ENCODE results near the gene DLG2.
"Not testable (repeated sequence)": the region's sequence is repeated elsewhere in the genome, so short reads cannot be mapped to it uniquely, and the experiment has no call there.

The DLG2 gene

GRCh38 chr11:84884836-84885235 is 742.3 kb downstream of the DLG2 start:
- no peak for DNase-seq

- DNase-seq = no peak
These were observed 745.1 kb downstream of the DLG2 start for GRCh38 chr11:84882056-84882455.

- no peak for DNase-seq
These were observed 756.0 kb downstream of the DLG2 start for GRCh38 chr11:84871116-84871515.

- DNase-seq = no peak
These were observed 756.7 kb downstream of the DLG2 start for GRCh38 chr11:84870486-84870885.

- DNase-seq = no peak
These were observed 760.2 kb downstream of the DLG2 start for GRCh38 chr11:84866922-84867321.

GRCh38 chr11:84865791-84866535 is 761.2 kb downstream of the DLG2 start:
- DNase-seq = no peak

GRCh38 chr11:84865257-84865656 is 761.9 kb downstream of the DLG2 start:
- no peak for DNase-seq

- no peak for DNase-seq
These were observed 769.4 kb downstream of the DLG2 start for GRCh38 chr11:84857746-84858145.

- DNase-seq = no peak
These were observed 771.5 kb downstream of the DLG2 start for GRCh38 chr11:84855508-84856245.

- DNase-seq = no peak
These were observed 772.7 kb downstream of the DLG2 start for GRCh38 chr11:84854498-84854880.

- DNase-seq = no peak
These were observed 773.2 kb downstream of the DLG2 start for GRCh38 chr11:84853841-84854497.

GRCh38 chr11:84847842-84848241 is 779.3 kb downstream of the DLG2 start:
- no peak for DNase-seq

- DNase-seq = not testable (repeated sequence)
These were observed 786.9 kb downstream of the DLG2 start for GRCh38 chr11:84840201-84840600.

GRCh38 chr11:84837402-84838069 is 789.6 kb downstream of the DLG2 start:
- DNase-seq = no peak

GRCh38 chr11:84836371-84836770 is 790.8 kb downstream of the DLG2 start:
- DNase-seq = no peak

GRCh38 chr11:84833488-84834088 is 793.6 kb downstream of the DLG2 start:
- DNase-seq = no peak

GRCh38 chr11:84830372-84830771 is 796.8 kb downstream of the DLG2 start:
- no peak for DNase-seq

- DNase-seq = no peak
These were observed 798.0 kb downstream of the DLG2 start for GRCh38 chr11:84829162-84829561.

GRCh38 chr11:84828616-84829015 is 798.5 kb downstream of the DLG2 start:
- DNase-seq = no peak

GRCh38 chr11:84825106-84825660 is 802.0 kb downstream of the DLG2 start:
- no peak for DNase-seq

GRCh38 chr11:84824624-84825023 is 802.5 kb downstream of the DLG2 start:
- DNase-seq = no peak

- no peak for DNase-seq
These were observed 807.6 kb downstream of the DLG2 start for GRCh38 chr11:84819537-84819936.

- DNase-seq = no peak
These were observed 808.0 kb downstream of the DLG2 start for GRCh38 chr11:84819128-84819527.
